ENCODE measurements around the gene TNFAIP6. TPM values are rescaled to one million over a fixed set of nuclear protein-coding genes. Genes with fewer than 3 reads are reported as not detected.

TNFAIP6 gene
- total RNA-seq, 1 experiment from 2014 or later: 0.11 TPM

- TF ChIP-seq ZMAT4 (CRISPR knock-in tag; IDR thresholded peaks at IDR 0.05): no peak
These were observed 976 bp downstream of the TNFAIP6 start (continued) for GRCh38 chr2:151358166-151358970.

GRCh38 chr2:151359768-151360461, 2.5 kb downstream of the TNFAIP6 start:
- H3K4me1 Mint-ChIP-seq: peaks cover 35% of the 10 kb centered on the region
- no peaks in the 10 kb centered on the region; the same call in 1 of the 2 replicates for H3K27me3 Mint-ChIP-seq (ENCODE audit: low read depth)
- H3K36me3 Mint-ChIP-seq: no peaks in the 10 kb centered on the region
- TF ChIP-seq NR3C1 (CRISPR knock-in tag; conservative IDR thresholded peaks at IDR 0.05; ENCODE audit: low read depth) (no peak), MAX (CRISPR knock-in tag; IDR thresholded peaks at IDR 0.05) (no peak), ATF6 (CRISPR knock-in tag; IDR thresholded peaks at IDR 0.05) (no peak), USF2 (CRISPR knock-in tag; IDR thresholded peaks at IDR 0.05) (no peak), ZNF423 (CRISPR knock-in tag; IDR thresholded peaks at IDR 0.05) (no peak), GRHL2 (CRISPR knock-in tag; IDR thresholded peaks at IDR 0.05; ENCODE audit: insufficient replicate concordance, severe bottlenecking) (no peak), ATF3 (CRISPR knock-in tag; conservative IDR thresholded peaks at IDR 0.05) (no peak), ZNF232 (CRISPR knock-in tag; IDR thresholded peaks at IDR 0.05) (no peak), FOXK1 (CRISPR knock-in tag; IDR thresholded peaks at IDR 0.05) (no peak), E2F5 (CRISPR knock-in tag; IDR thresholded peaks at IDR 0.05) (no peak), USF1 (CRISPR knock-in tag; IDR thresholded peaks at IDR 0.05) (no peak), RORB (CRISPR knock-in tag; IDR thresholded peaks at IDR 0.05) (no peak), ETV6 (CRISPR knock-in tag; IDR thresholded peaks at IDR 0.05) (no peak), ZNF425 (CRISPR knock-in tag; conservative IDR thresholded peaks at IDR 0.05) (no peak), JAZF1 (CRISPR knock-in tag; IDR thresholded peaks at IDR 0.05) (no peak), ZNF138 (CRISPR knock-in tag; conservative IDR thresholded peaks at IDR 0.05) (no peak), MLX (CRISPR knock-in tag; IDR thresholded peaks at IDR 0.05) (no peak), NFATC4 (CRISPR knock-in tag; IDR thresholded peaks at IDR 0.05) (no peak)
- CTCF ChIA-PET: no interaction called here
- H3K4me3 Mint-ChIP-seq: no peak overlapping the region
- DNase-seq (ENCODE audit: low spot score) (no peak), ATAC-seq (no peak)
- POLR2A ChIA-PET: no interaction called here
- no peak overlapping the region for H3K27ac Mint-ChIP-seq
- peaks cover 4% of the 10 kb centered on the region; the same call in 1 of the 2 replicates for H3K9me3 Mint-ChIP-seq

Measured in WTC11 (cell line).